H1 (cell line): ENCODE results near the gene MED28. TPM values are rescaled to one million over a fixed set of nuclear protein-coding genes. Genes with fewer than 3 reads are reported as not detected.

Experiments used
- CTCF ChIA-PET: fragments of 300-600 bp; sonication (Branson Sonifier 250); formaldehyde crosslinking; loops from one replicate; lab custom pipeline; 2021; ENCODE audit not compliant: partially characterized antibody; lab: Charles Lee
- POLR2A ChIA-PET: fragments of 300-600 bp; sonication (Branson Sonifier 250); formaldehyde crosslinking; loops from one replicate; lab custom pipeline; 2021; ENCODE audit warnings: inconsistent platforms; ENCODE audit not compliant: partially characterized antibody; lab: Charles Lee
- DNase-seq, 2 experiments: peaks; one replicate each; pipeline versions ENCODE4 v3.0.0 to v3.0.0-alpha.2; 2010 to 2022; ENCODE audit warnings: low spot score in 2 of 2, low read depth in 1 of 2, mixed read lengths in 1 of 2
- FAIRE-seq: peaks from 2 replicates; lab custom pipeline; 2011; peaks lifted over from hg19 to GRCh38; lab: Jason Lieb, UNC
- H2AFZ ChIP-seq: 2 replicates; pipeline ENCODE4 v1.8.1; 2012; ENCODE audit warnings: low read length, inconsistent platforms
- H2AK5ac ChIP-seq: 2 replicates; pipeline ENCODE4 v1.6.1; 2013; ENCODE audit warnings: low read depth, low read length
- H2BK120ac ChIP-seq: replicated peaks from 2 replicates; pipeline ENCODE3; 2013; ENCODE audit warnings: low read depth, low read length, inconsistent platforms
- H2BK12ac ChIP-seq: 2 replicates; pipeline ENCODE4 v1.6.1; 2013; ENCODE audit warnings: low read depth, low read length
- H2BK15ac ChIP-seq: 2 replicates; pipeline ENCODE4 v1.6.1; 2013; ENCODE audit warnings: low read length
- H2BK20ac ChIP-seq: 2 replicates; pipeline ENCODE4 v1.6.1; 2013; ENCODE audit warnings: low read length
- H2BK5ac ChIP-seq: 2 replicates; pipeline ENCODE4 v1.6.1; 2013; ENCODE audit warnings: low read depth, low read length
- H3K14ac ChIP-seq: 2 replicates; pipeline ENCODE4 v1.6.1; 2013; ENCODE audit warnings: inconsistent platforms; ENCODE audit not compliant: insufficient read length
- H3K18ac ChIP-seq: 2 replicates; pipeline ENCODE4 v1.6.1; 2013; ENCODE audit warnings: low read length; ENCODE audit errors: extremely low read depth
- H3K23ac ChIP-seq: 2 replicates; pipeline ENCODE4 v1.6.1; 2013; ENCODE audit warnings: inconsistent platforms; ENCODE audit not compliant: insufficient read length
- H3K23me2 ChIP-seq: 2 replicates; pipeline ENCODE4 v1.6.1; 2013; ENCODE audit warnings: low read depth, low read length
- H3K27ac ChIP-seq: 2 replicates; pipeline ENCODE4 v1.6.1; 2011; ENCODE audit warnings: low read depth, low read length, inconsistent platforms
- H3K27me3 ChIP-seq, 4 experiments: replicated peaks in 1 of 4; 1 replicate in 1 of 4; 2 replicates in 3 of 4; pipeline versions ENCODE4 v1.6.1 to v1.8.1; 2011 to 2013; ENCODE audit warnings: low read length in 3 of 4, mild to moderate bottlenecking in 3 of 4, inconsistent platforms in 2 of 4, mixed read lengths in 2 of 4, moderate library complexity in 1 of 4; ENCODE audit not compliant: control insufficient read depth in 3 of 4, insufficient read depth in 3 of 4; ENCODE audit errors: extremely low read depth in 1 of 4
- H3K36me3 ChIP-seq, 4 experiments: 2 replicates each; pipeline versions ENCODE4 v1.6.1 to v1.8.1; 2011 to 2013; ENCODE audit warnings: mild to moderate bottlenecking in 4 of 4, low read length in 3 of 4, moderate library complexity in 2 of 4, control low read depth in 1 of 4, inconsistent platforms in 1 of 4; ENCODE audit not compliant: insufficient read depth in 4 of 4, control insufficient read depth in 2 of 4
- H3K4ac ChIP-seq: replicated peaks from 2 replicates; pipeline ENCODE3; 2013; ENCODE audit warnings: low read length, low read depth, mixed read lengths, inconsistent platforms; ENCODE audit not compliant: insufficient read length
- H3K4me1 ChIP-seq, 4 experiments: replicated peaks in 1 of 4; 1 replicate in 1 of 4; 2 replicates in 3 of 4; pipeline versions ENCODE4 v1.6.1 to v1.8.1; 2011 to 2013; ENCODE audit warnings: low read length in 3 of 4, inconsistent platforms in 2 of 4, mixed read lengths in 1 of 4; ENCODE audit not compliant: insufficient read depth in 4 of 4, control insufficient read depth in 3 of 4
- H3K4me2 ChIP-seq, 2 experiments: 2 replicates each; pipeline versions ENCODE4 v1.6.1 to v1.8.1; 2011 to 2013; ENCODE audit warnings: low read depth in 2 of 2, low read length in 2 of 2, control low read depth in 1 of 2, inconsistent platforms in 1 of 2, mild to moderate bottlenecking in 1 of 2; ENCODE audit not compliant: insufficient read depth in 1 of 2
- H3K4me3 ChIP-seq, 4 experiments: fragments of 200-600, 300-600 bp in 1 of 4; sonication (generic), shearing (Covaris generic), sonication (Bioruptor Twin) in 1 of 4; 2 replicates each; pipeline versions ENCODE4 v1.5.1 to v1.8.1; 2011 to 2016; ENCODE audit warnings: low read length in 4 of 4, low read depth in 3 of 4, control low read depth in 2 of 4, inconsistent platforms in 2 of 4, mild to moderate bottlenecking in 2 of 4, mixed read lengths in 1 of 4, moderate library complexity in 1 of 4; ENCODE audit not compliant: insufficient read depth in 2 of 4; ENCODE audit errors: extremely low read depth in 1 of 4
- H3K56ac ChIP-seq: replicated peaks from 2 replicates; pipeline ENCODE3; 2013; ENCODE audit warnings: low read depth, mild to moderate bottlenecking, mixed read lengths, low read length, inconsistent platforms; ENCODE audit not compliant: insufficient read length
- H3K79me1 ChIP-seq: 2 replicates; pipeline ENCODE4 v1.6.1; 2013; ENCODE audit warnings: low read depth, low read length, control low read depth
- H3K79me2 ChIP-seq, 2 experiments: 2 replicates each; pipeline versions ENCODE4 v1.6.1 to v1.8.1; 2012 to 2013; ENCODE audit warnings: low read length in 2 of 2, mild to moderate bottlenecking in 2 of 2, inconsistent platforms in 1 of 2; ENCODE audit not compliant: insufficient read depth in 2 of 2, control insufficient read depth in 1 of 2
- H3K9ac ChIP-seq, 4 experiments: replicated peaks in 1 of 4; 1 replicate in 1 of 4; 2 replicates in 3 of 4; pipeline versions ENCODE4 v1.6.1 to v1.8.1; 2011 to 2013; ENCODE audit warnings: low read depth in 3 of 4, low read length in 3 of 4, control low read depth in 2 of 4, mild to moderate bottlenecking in 2 of 4, moderate library complexity in 2 of 4, inconsistent platforms in 1 of 4; ENCODE audit errors: extremely low read depth in 1 of 4
- H3K9me3 ChIP-seq, 2 experiments: 2 replicates each; pipeline versions ENCODE4 v1.6.1 to v1.8.1; 2012 to 2013; ENCODE audit warnings: mild to moderate bottlenecking in 2 of 2, moderate library complexity in 2 of 2, control low read depth in 1 of 2, inconsistent platforms in 1 of 2, low read depth in 1 of 2, low read length in 1 of 2, mixed read lengths in 1 of 2; ENCODE audit not compliant: insufficient read depth in 2 of 2
- H4K20me1 ChIP-seq, 2 experiments: replicated peaks in 1 of 2; 2 replicates each; pipeline versions ENCODE3 to v1.8.1; 2011 to 2013; ENCODE audit warnings: inconsistent platforms in 2 of 2, low read length in 2 of 2, mild to moderate bottlenecking in 1 of 2; ENCODE audit not compliant: insufficient read depth in 2 of 2, control insufficient read depth in 1 of 2
- H4K5ac ChIP-seq: 2 replicates; pipeline ENCODE4 v1.6.1; 2013; ENCODE audit warnings: low read length, low read depth, mixed read lengths, inconsistent platforms; ENCODE audit not compliant: insufficient read length
- H4K8ac ChIP-seq: 2 replicates; pipeline ENCODE4 v1.8.0; 2013; ENCODE audit warnings: mild to moderate bottlenecking, moderate library complexity, low read length, inconsistent platforms; ENCODE audit not compliant: insufficient read depth; ENCODE audit errors: extremely low read depth
- H4K91ac ChIP-seq: replicated peaks from 2 replicates; pipeline ENCODE3; 2013; ENCODE audit warnings: low read length, mixed read lengths, inconsistent platforms; ENCODE audit not compliant: insufficient read length
- ATF2 ChIP-seq: IDR thresholded peaks from 2 replicates; pipeline ENCODE4 v1.6.1; 2012; ENCODE audit warnings: low read length, inconsistent platforms
- EGR1 ChIP-seq: IDR thresholded peaks from 2 replicates; pipeline ENCODE4 v1.6.1; 2011; ENCODE audit warnings: low read depth, low read length, borderline replicate concordance
- GABPA ChIP-seq: IDR thresholded peaks from 2 replicates; pipeline ENCODE4 v1.6.1; 2011; ENCODE audit warnings: mild to moderate bottlenecking, low read length, moderate library complexity, borderline replicate concordance; ENCODE audit not compliant: insufficient read depth
- GTF2F1 ChIP-seq: IDR thresholded peaks from 2 replicates; pipeline ENCODE4 v1.6.1; 2012; ENCODE audit warnings: low read depth, low read length, improper control_type of control experiment, borderline replicate concordance
- HDAC2 ChIP-seq, 2 experiments: fragments of 300-600 bp in 1 of 2; sonication (generic) in 1 of 2; IDR thresholded peaks; 2 replicates each; pipeline ENCODE4 v1.6.1; 2011 to 2012; ENCODE audit warnings: low read depth in 2 of 2, low read length in 2 of 2, mild to moderate bottlenecking in 2 of 2, moderate library complexity in 2 of 2, borderline replicate concordance in 1 of 2, inconsistent platforms in 1 of 2
- RNF2 ChIP-seq: fragments of 200-900, 300-1000 bp; sonication (generic); IDR thresholded peaks from 2 replicates; pipeline ENCODE4 v1.7.1; 2016; ENCODE audit warnings: borderline replicate concordance, low read depth, mild to moderate bottlenecking, antibody characterized with exemption, low read length; ENCODE audit not compliant: poor library complexity, severe bottlenecking; ENCODE audit errors: missing control alignments
- SIX5 ChIP-seq: IDR thresholded peaks from 2 replicates; pipeline ENCODE4 v1.6.1; 2011; ENCODE audit warnings: mild to moderate bottlenecking, low read depth, low read length
- SP2 ChIP-seq: IDR thresholded peaks from 2 replicates; pipeline ENCODE4 v1.6.1; 2012; ENCODE audit warnings: mild to moderate bottlenecking, low read length, inconsistent platforms
- ZNF274 ChIP-seq: IDR thresholded peaks from 2 replicates; pipeline ENCODE4 v1.7.0; 2012; ENCODE audit warnings: low read length, borderline replicate concordance; ENCODE audit errors: extremely low read depth
- WGBS, 2 experiments: shearing (Covaris generic) in 1 of 2; methylation state at CpG; one replicate each; pipeline versions ENCODE4 v1.1.6 to v1.1.7; 2013 to 2015; ENCODE audit warnings: low lambda C conversion rate in 2 of 2, mixed read lengths in 2 of 2, inconsistent platforms in 1 of 2, low coverage in 1 of 2, missing lambda C conversion rate in 1 of 2; ENCODE audit not compliant: insufficient replicate concordance in 2 of 2, insufficient coverage in 1 of 2, insufficient read length in 1 of 2; ENCODE audit errors: extremely low coverage in 1 of 2, missing lambda C conversion rate in 1 of 2; 5-methylcytosine and 5-hydroxymethylcytosine counted together
- polyA plus RNA-seq, 7 experiments: library from polyadenylated mRNA; depleted of rRNA in 3 of 7; stranded (reverse) in 5 of 7; unstranded in 2 of 7; fragments of >200 nt in 5 of 7; fragments of 200-250 nt in 2 of 7; gene quantifications; 1 replicate in 5 of 7; 2 replicates in 1 of 7; 4 replicates in 1 of 7; pipeline versions ENCODE4 v1.2.1 to v1.2.3, GENCODE V29; 2011 to 2013; ENCODE audit warnings: missing spikeins in 2 of 7, mixed read lengths in 2 of 7
- total RNA-seq: library from RNA; stranded (reverse); fragmentation: NEBNext Ultra II Directional; extraction: Animal tissue kit (Norgen Biotek cat#: 25700); gene quantifications from 2 replicates; pipeline ENCODE4 v1.2.1, GENCODE V29; 2021

MED28 gene
- total and polyA plus RNA-seq, 2 of the 8 experiments (the other 6 are each of a cell fraction or from before 2014, with no cell fraction given): 24.0 to 87.1 TPM

GRCh38 chr4:17567271-17567670 lies 47.2 kb upstream of the MED28 start:
- no peak overlapping the region for H2BK5ac ChIP-seq
- no peak for FAIRE-seq
- H4K20me1 ChIP-seq: no peaks in the 10 kb centered on the region
- H4K91ac ChIP-seq: no peak overlapping the region
- no peak overlapping the region for H2BK12ac ChIP-seq
- H3K4me3 ChIP-seq: no peak overlapping the region
- no peak overlapping the region for H3K18ac ChIP-seq
- no peaks in the 10 kb centered on the region for H3K27me3 ChIP-seq
- H3K4me1 ChIP-seq: no peaks in the 10 kb centered on the region
- no peaks in the 10 kb centered on the region for H3K9me3 ChIP-seq
- CTCF ChIA-PET: interaction anchor here (0.9 to 5.5 kb wide), 4 partner anchors 12 to 37 kb away, joined by 3 to 28 read pairs (median 4); no protein-coding TSS in a partner anchor
- no peak overlapping the region for H2AK5ac ChIP-seq
- no peak for DNase-seq
- H3K36me3 ChIP-seq: no peaks in the 10 kb centered on the region
- POLR2A ChIA-PET: interaction anchor here (0.8 to 2.4 kb wide), 4 partner anchors 9 to 48 kb away, joined by 3 to 6 read pairs (median 4); partner anchors contain the start of gene LAP3
- no peak overlapping the region for H4K8ac ChIP-seq
- no peaks in the 10 kb centered on the region for H3K79me1 ChIP-seq
- H3K14ac ChIP-seq: no peak overlapping the region
- no peak overlapping the region for H3K9ac ChIP-seq
- no peak overlapping the region for H2BK120ac ChIP-seq
- no peak overlapping the region for H3K4ac ChIP-seq
- TF ChIP-seq ATF2 (no peak), EGR1 (no peak), GABPA (no peak), GTF2F1 (no peak), HDAC2 (IDR thresholded peaks at IDR 0.05; ENCODE audit: borderline replicate concordance in 1 of 2, low read depth in 2 of 2, low read length in 2 of 2) (no peak), SIX5 (no peak), RNF2 (no peak), SP2 (no peak), ZNF274 (no peak)
- TF ChIP-seq, all 59 proteins: peak for 0
- WGBS, 2 experiments: 87% methylated on average over 2 of the region's 2 CpGs; no CpG with 5 or more reads in 1 of the 2 experiments
- Histone ChIP-seq H3K23me2 (no peaks in the 10 kb centered on the region; the same call in 1 of the 2 replicates), H2AFZ (no peak overlapping the region), H3K56ac (no peak overlapping the region), H3K4me2 (no peak overlapping the region), H3K27ac (no peak overlapping the region), H4K5ac (no peak overlapping the region), H2BK15ac (no peak overlapping the region), H3K79me2 (no peaks in the 10 kb centered on the region), H2BK20ac (no peak overlapping the region), H3K23ac (no peak overlapping the region)
